ENCODE data around the gene FHOD1. TPM values are rescaled to one million over a fixed set of nuclear protein-coding genes. Genes with fewer than 3 reads are reported as not detected.

FHOD1 gene
- total RNA-seq, 1 experiment from 2014 or later: 45.5 TPM

DNA sequence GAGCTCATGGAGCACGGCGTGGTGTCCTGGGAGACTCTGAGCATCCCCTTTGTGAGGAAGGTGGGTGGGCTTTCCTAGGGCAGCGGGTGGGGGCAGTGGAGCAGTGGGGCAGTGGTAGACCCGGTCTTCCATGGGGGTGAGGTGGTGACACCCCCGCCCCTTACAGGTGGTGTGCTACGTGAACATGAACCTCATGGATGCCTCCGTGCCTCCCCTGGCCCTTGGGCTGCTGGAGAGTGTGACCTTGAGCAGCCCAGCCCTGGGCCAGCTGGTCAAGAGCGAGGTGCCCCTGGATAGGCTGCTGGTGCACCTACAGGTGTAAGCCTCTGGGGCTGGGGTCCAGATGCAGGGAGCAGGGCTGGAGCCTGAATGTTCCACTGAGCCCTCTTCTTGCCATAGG, 46.8 kb downstream of the FHOD1 start:
- Histone ChIP-seq H3K9me3 (ENCODE audit: low read length) (no peaks in the 10 kb centered on the region), H3K79me2 (ENCODE audit: low read length) (no peaks in the 10 kb centered on the region), H3K9ac (ENCODE audit: low read length) (no peak overlapping the region), H3F3A (ENCODE audit: low read length, unreplicated experiment) (no peaks in the 10 kb centered on the region), H3K4me1 (ENCODE audit: insufficient read depth, low read length) (no peaks in the 10 kb centered on the region), H2AFZ (ENCODE audit: low read length) (no peak overlapping the region), H4K20me1 (ENCODE audit: low read length) (no peaks in the 10 kb centered on the region; the same call in 1 of the 2 replicates), H3K27me3 (ENCODE audit: low read length) (no peaks in the 10 kb centered on the region), H3K4me2 (ENCODE audit: low read length) (no peak overlapping the region), H3K36me3 (ENCODE audit: low read depth, low read length) (peaks cover 10% of the 10 kb centered on the region; the same call in 1 of the 2 replicates), H3K9me2 (replicated peaks; ENCODE audit: low read length) (no peaks in the 10 kb centered on the region), H3K4me3 (ENCODE audit: low read length) (no peak overlapping the region), H3K27ac (ENCODE audit: low read length) (no peak overlapping the region)
- no peak for DNase-seq
- POLR2A ChIA-PET (ENCODE audit: unreplicated experiment): no interaction called here
- intact Hi-C loops (cut with micrococcal nuclease): no loop called here
- no peak for TF ChIP-seq EZH2 (IDR thresholded peaks at IDR 0.05; ENCODE audit: low read length, unreplicated experiment)
- TF ChIP-seq, protein P1, sequence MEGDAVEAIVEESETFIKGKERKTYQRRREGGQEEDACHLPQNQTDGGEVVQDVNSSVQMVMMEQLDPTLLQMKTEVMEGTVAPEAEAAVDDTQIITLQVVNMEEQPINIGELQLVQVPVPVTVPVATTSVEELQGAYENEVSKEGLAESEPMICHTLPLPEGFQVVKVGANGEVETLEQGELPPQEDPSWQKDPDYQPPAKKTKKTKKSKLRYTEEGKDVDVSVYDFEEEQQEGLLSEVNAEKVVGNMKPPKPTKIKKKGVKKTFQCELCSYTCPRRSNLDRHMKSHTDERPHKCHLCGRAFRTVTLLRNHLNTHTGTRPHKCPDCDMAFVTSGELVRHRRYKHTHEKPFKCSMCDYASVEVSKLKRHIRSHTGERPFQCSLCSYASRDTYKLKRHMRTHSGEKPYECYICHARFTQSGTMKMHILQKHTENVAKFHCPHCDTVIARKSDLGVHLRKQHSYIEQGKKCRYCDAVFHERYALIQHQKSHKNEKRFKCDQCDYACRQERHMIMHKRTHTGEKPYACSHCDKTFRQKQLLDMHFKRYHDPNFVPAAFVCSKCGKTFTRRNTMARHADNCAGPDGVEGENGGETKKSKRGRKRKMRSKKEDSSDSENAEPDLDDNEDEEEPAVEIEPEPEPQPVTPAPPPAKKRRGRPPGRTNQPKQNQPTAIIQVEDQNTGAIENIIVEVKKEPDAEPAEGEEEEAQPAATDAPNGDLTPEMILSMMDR (conservative IDR thresholded peaks at IDR 0.05; ENCODE audit: low read depth, low read length): no peak
- no peak for TF ChIP-seq EZH2phosphoT487 (IDR thresholded peaks at IDR 0.05; ENCODE audit: borderline replicate concordance, low read length)
- BruUV-seq (replicated peaks): no TSS peak
- ATAC-seq: no peak
- CTCF ChIA-PET: no interaction called here

GRCh38 chr16:67199808-67200198, 47.5 kb downstream of the FHOD1 start:
- BruUV-seq (replicated peaks): no TSS peak
- POLR2A ChIA-PET (ENCODE audit: unreplicated experiment): no interaction called here
- Histone ChIP-seq H3K79me2 (ENCODE audit: low read length) (peaks cover 2% of the 10 kb centered on the region; the same call in 1 of the 2 replicates), H3K9me3 (ENCODE audit: low read length) (no peaks in the 10 kb centered on the region), H2AFZ (ENCODE audit: low read length) (no peak overlapping the region), H3F3A (ENCODE audit: low read length, unreplicated experiment) (no peaks in the 10 kb centered on the region), H3K27me3 (ENCODE audit: low read length) (no peaks in the 10 kb centered on the region), H3K4me1 (ENCODE audit: insufficient read depth, low read length) (no peaks in the 10 kb centered on the region), H3K27ac (ENCODE audit: low read length) (no peak overlapping the region), H4K20me1 (ENCODE audit: low read length) (no peaks in the 10 kb centered on the region; the same call in 1 of the 2 replicates), H3K9ac (ENCODE audit: low read length) (no peak overlapping the region), H3K9me2 (replicated peaks; ENCODE audit: low read length) (no peaks in the 10 kb centered on the region), H3K36me3 (ENCODE audit: low read depth, low read length) (peaks cover 12% of the 10 kb centered on the region; the same call in 1 of the 2 replicates), H3K4me2 (ENCODE audit: low read length) (no peak overlapping the region), H3K4me3 (ENCODE audit: low read length) (no peak overlapping the region)
- DNase-seq: no peak
- intact Hi-C loops (cut with micrococcal nuclease): loop anchor here (10.0 kb wide), 1 partner anchor 45 kb away; the partner anchor contains the start of genes FHOD1 and SLC9A5
- CTCF ChIA-PET: no interaction called here
- TF ChIP-seq, protein P1 (conservative IDR thresholded peaks at IDR 0.05; ENCODE audit: low read depth, low read length): no peak
- TF ChIP-seq EZH2 (IDR thresholded peaks at IDR 0.05; ENCODE audit: low read length, unreplicated experiment) (no peak), EZH2phosphoT487 (IDR thresholded peaks at IDR 0.05; ENCODE audit: borderline replicate concordance, low read length) (no peak)
- ATAC-seq: no peak

GRCh38 chr16:67199011-67199807, 48.1 kb downstream of the FHOD1 start, which contains the start of gene ELMO3:
Gene ELMO3 (plus strand): TSS chr16:67199131. CDS start chr16:67199327, 196 bp downstream.
- TF ChIP-seq, protein P1 (conservative IDR thresholded peaks at IDR 0.05; ENCODE audit: low read depth, low read length): no peak
- no peak for TF ChIP-seq EZH2phosphoT487 (IDR thresholded peaks at IDR 0.05; ENCODE audit: borderline replicate concordance, low read length)
- no peak for TF ChIP-seq EZH2 (IDR thresholded peaks at IDR 0.05; ENCODE audit: low read length, unreplicated experiment)
- ATAC-seq: peak; percentile 33
- Histone ChIP-seq H3K9me2 (replicated peaks; ENCODE audit: low read length) (no peaks in the 10 kb centered on the region), H3K9ac (ENCODE audit: low read length) (no peak within 1 kb of the TSS), H3K79me2 (ENCODE audit: low read length) (peaks cover 8% of the 10 kb centered on the region), H3K4me3 (ENCODE audit: low read length) (no peak within 1 kb of the TSS), H3F3A (ENCODE audit: low read length, unreplicated experiment) (no peaks in the 10 kb centered on the region), H3K27me3 (ENCODE audit: low read length) (no peaks in the 10 kb centered on the region), H3K4me1 (ENCODE audit: insufficient read depth, low read length) (no peaks in the 10 kb centered on the region), H3K27ac (ENCODE audit: low read length) (no peak within 1 kb of the TSS), H3K9me3 (ENCODE audit: low read length) (no peaks in the 10 kb centered on the region), H2AFZ (ENCODE audit: low read length) (no peak within 1 kb of the TSS), H4K20me1 (ENCODE audit: low read length) (no peaks in the 10 kb centered on the region; the same call in 1 of the 2 replicates), H3K36me3 (ENCODE audit: low read depth, low read length) (peaks cover 15% of the 10 kb centered on the region; the same call in 1 of the 2 replicates), H3K4me2 (ENCODE audit: low read length) (no peak within 1 kb of the TSS)
- DNase-seq: no peak
- intact Hi-C loops (cut with micrococcal nuclease): loop anchor here (10.0 kb wide), 1 partner anchor 46 kb away; the partner anchor contains the start of genes FHOD1 and SLC9A5
- ChIA-PET POLR2A (ENCODE audit: unreplicated experiment) (no interaction called here), CTCF (interaction anchor here (1.1 to 2.3 kb wide), 2 partner anchors 28 to 45 kb away, joined by 3 to 9 read pairs; partner anchors contain the start of gene TMEM208)
- BruUV-seq (replicated peaks): no TSS peak
